Calu3 (cell line): ENCODE measurements around the gene PLPP2. TPM values are rescaled to one million over a fixed set of nuclear protein-coding genes. Genes with fewer than 3 reads are reported as not detected.
"Not testable (repeated sequence)": the region's sequence is repeated elsewhere in the genome, so short reads cannot be mapped to it uniquely, and the experiment has no call there.

Experiments
- BruUV-seq: library from RNA; stranded (reverse); fragments of 400-500 nt; replicated peaks from 2 replicates; lab custom pipeline; 2021; lab: Mats Ljungman, UMichigan
- CTCF ChIA-PET: fragments of 300-600 bp; sonication (Branson Sonifier 250); formaldehyde crosslinking; loops from one replicate; lab custom pipeline; 2022; ENCODE audit warnings: antibody characterized with exemption; lab: Charles Lee
- DNase-seq: peaks from one replicate; pipeline ENCODE4 v3.0.0; 2022
- H3K27ac Mint-ChIP-seq: one replicate; pipeline ENCODE4 v1.8.0; 2022; ENCODE audit warnings: mixed read lengths; ENCODE audit not compliant: unreplicated experiment
- H3K27me3 Mint-ChIP-seq: one replicate; pipeline ENCODE4 v1.8.0; 2022; ENCODE audit warnings: mixed read lengths; ENCODE audit not compliant: unreplicated experiment
- H3K36me3 Mint-ChIP-seq: one replicate; pipeline ENCODE4 v1.8.0; 2022; ENCODE audit warnings: mild to moderate bottlenecking, moderate library complexity, mixed read lengths; ENCODE audit not compliant: insufficient read depth, unreplicated experiment
- H3K4me1 Mint-ChIP-seq: one replicate; pipeline ENCODE4 v1.8.0; 2022; ENCODE audit warnings: mild to moderate bottlenecking, low read depth, mixed read lengths; ENCODE audit not compliant: unreplicated experiment
- H3K4me3 Mint-ChIP-seq: one replicate; pipeline ENCODE4 v1.8.0; 2022; ENCODE audit warnings: mild to moderate bottlenecking, low read depth, moderate library complexity, mixed read lengths; ENCODE audit not compliant: unreplicated experiment
- H3K9me3 Mint-ChIP-seq: one replicate; pipeline ENCODE4 v1.8.0; 2022; ENCODE audit warnings: low read depth, mixed read lengths; ENCODE audit not compliant: unreplicated experiment
- intact Hi-C: fragments of 100-400 bp; cut with micrococcal nuclease; formaldehyde crosslinking; loops from one replicate; pipeline ENCODE4 v1.10.0; 2022; ENCODE audit not compliant: unreplicated experiment
- total RNA-seq: library from RNA; stranded (reverse); gene quantifications from 2 replicates; pipeline ENCODE4 v1.2.3, GENCODE V29; 2022
- TF ChIP-seq, protein P1 (sequence below): fragments of 200-600 bp; IDR thresholded peaks from one replicate; pipeline ENCODE4 v1.8.0; 2022; ENCODE audit warnings: antibody characterized with exemption; ENCODE audit not compliant: unreplicated experiment

PLPP2 gene
- total RNA-seq, 1 experiment from 2014 or later = 126 TPM

DNA sequence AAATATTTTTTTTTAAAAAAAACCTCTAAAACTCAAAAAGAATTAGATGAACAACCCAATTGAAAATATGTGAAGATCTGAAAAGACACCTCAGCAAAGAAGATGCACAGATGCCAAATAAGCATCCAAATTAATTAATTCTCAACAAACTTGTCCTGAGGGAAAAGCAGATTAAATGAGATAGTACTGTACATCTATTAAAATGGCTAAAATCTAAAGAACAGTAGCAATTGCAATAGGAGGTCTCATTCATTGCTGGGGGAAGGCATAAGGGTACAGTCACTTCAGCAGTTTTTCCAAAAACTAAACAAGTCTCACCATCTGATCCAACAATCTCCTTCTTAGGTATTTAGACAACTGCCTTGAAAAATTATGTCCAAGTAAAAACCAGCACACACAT is 22.0 kb downstream of the PLPP2 start:
- Mint-ChIP-seq H3K36me3 (peaks cover 8% of the 10 kb centered on the region), H3K27ac (no peak overlapping the region), H3K4me3 (no peak overlapping the region), H3K9me3 (no peaks in the 10 kb centered on the region), H3K27me3 (no peaks in the 10 kb centered on the region), H3K4me1 (no peaks in the 10 kb centered on the region)
- TF ChIP-seq, protein P1, sequence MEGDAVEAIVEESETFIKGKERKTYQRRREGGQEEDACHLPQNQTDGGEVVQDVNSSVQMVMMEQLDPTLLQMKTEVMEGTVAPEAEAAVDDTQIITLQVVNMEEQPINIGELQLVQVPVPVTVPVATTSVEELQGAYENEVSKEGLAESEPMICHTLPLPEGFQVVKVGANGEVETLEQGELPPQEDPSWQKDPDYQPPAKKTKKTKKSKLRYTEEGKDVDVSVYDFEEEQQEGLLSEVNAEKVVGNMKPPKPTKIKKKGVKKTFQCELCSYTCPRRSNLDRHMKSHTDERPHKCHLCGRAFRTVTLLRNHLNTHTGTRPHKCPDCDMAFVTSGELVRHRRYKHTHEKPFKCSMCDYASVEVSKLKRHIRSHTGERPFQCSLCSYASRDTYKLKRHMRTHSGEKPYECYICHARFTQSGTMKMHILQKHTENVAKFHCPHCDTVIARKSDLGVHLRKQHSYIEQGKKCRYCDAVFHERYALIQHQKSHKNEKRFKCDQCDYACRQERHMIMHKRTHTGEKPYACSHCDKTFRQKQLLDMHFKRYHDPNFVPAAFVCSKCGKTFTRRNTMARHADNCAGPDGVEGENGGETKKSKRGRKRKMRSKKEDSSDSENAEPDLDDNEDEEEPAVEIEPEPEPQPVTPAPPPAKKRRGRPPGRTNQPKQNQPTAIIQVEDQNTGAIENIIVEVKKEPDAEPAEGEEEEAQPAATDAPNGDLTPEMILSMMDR = no peak
- no TSS peak for BruUV-seq
- intact Hi-C loops = no loop called here
- no peak for DNase-seq
- CTCF ChIA-PET = no interaction called here

DNA sequence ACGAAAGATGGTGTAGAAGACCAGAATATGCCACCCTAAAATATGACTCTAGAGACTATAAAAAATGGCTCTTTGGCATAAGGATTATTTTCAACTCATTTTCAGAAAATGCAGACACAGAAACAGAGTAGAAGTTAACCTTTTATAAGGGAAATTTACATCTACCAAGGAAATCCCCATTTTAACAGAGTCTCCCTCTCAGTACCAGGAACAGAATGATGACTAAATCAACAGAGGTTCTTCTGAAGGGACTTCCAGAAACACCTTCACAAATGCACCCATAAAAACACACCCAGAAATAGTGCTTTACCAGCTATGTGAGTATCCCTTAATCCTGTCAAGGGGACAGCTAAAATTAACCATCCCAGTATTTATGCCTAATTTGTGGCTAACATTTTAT is 29.1 kb downstream of the PLPP2 start:
- BruUV-seq = no TSS peak
- no peak for DNase-seq
- Mint-ChIP-seq H3K27me3 (no peaks in the 10 kb centered on the region), H3K36me3 (peaks cover 4% of the 10 kb centered on the region), H3K4me1 (no peaks in the 10 kb centered on the region), H3K9me3 (no peaks in the 10 kb centered on the region), H3K4me3 (no peak overlapping the region), H3K27ac (no peak overlapping the region)
- TF ChIP-seq, protein P1 = no peak
- CTCF ChIA-PET = no interaction called here
- intact Hi-C loops = no loop called here

DNA sequence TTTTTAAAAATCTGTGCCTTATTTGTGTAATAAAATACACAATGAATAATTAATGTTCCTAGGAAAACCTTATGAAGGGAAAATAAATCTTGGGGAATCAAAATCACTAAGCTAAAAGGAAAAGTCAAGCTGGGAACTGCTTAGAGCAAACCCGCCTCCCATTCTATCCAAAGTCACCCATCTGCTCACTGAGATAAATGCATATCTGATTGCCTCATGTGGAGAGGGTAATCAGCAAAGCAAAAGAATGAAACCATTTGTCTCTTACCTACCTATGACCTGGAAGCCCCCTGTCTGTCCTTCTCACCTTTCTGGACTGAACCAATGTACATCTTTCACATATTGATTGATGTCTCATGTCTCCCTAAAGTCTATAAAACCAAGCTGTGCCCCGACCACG is 34.4 kb downstream of the PLPP2 start:
- H3K27ac Mint-ChIP-seq, H3K9me3 Mint-ChIP-seq, intact Hi-C loops, CTCF ChIA-PET, H3K36me3 Mint-ChIP-seq, H3K27me3 Mint-ChIP-seq, H3K4me3 Mint-ChIP-seq, H3K4me1 Mint-ChIP-seq, DNase-seq, BruUV-seq: not testable (repeated sequence)

DNA sequence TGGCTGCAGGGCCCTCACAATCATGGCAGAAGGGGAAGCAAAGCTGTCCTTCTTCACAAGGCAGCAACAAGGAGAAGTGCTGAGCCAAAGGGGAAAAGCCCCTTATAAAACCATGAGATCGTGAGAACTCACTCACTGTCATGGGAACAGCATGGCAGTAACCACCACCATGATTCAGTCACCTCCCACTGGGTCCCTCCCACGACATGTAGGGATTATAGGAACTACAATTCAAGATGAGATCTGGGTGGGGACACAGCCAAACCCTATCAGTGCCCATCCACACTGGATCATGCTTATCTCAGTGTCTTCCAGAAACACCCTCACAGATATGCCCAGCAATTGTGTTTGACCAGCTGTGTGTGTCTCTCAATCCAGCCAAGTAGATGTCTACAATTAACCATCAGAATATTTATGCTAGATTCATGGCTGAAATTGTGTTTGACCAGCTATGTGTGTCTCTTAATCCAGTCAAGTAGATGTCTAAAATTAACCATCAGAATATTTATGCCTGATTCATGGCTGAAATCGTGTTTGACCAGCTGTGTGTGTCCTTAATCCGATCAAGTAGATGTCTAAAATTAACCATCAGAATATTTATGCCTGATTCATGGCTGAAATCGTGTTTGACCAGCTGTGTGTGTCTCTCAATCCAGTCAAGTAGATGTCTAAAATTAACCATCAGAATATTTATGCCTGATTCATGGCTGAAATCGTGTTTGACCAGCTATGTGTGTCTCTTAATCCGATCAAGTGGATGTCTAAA is 38.6 kb downstream of the PLPP2 start:
- H3K9me3 Mint-ChIP-seq, CTCF ChIA-PET, DNase-seq, intact Hi-C loops, H3K27ac Mint-ChIP-seq, H3K27me3 Mint-ChIP-seq, H3K4me1 Mint-ChIP-seq, H3K36me3 Mint-ChIP-seq, H3K4me3 Mint-ChIP-seq, BruUV-seq: not testable (repeated sequence)

DNA sequence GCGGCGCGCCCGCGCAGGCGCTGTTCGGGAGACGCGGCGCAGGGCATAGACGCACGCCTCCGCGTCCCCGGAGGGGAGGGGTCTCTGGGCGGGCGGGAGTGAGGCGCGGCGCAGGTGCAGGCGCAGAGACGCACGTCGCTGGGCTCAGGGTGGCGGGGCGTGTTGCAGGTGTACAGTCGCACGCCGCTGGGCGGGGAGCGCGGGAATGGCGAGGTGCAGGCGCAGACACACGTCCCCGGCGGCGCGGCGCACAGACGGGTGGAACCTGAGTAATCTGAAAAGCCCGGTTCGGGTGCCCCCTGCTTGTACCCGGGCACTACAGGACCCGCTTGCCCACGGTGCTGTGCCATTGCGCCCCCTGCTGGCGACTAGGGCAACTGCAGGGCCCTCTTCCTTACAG is 44.7 kb downstream of the PLPP2 start:
- peaks cover 7% of the 10 kb centered on the region for H3K4me1 Mint-ChIP-seq
- no peaks in the 10 kb centered on the region for H3K9me3 Mint-ChIP-seq
- DNase-seq = no peak
- TF ChIP-seq, protein P1 = no peak
- intact Hi-C loops = no loop called here
- H3K27ac Mint-ChIP-seq = no peak overlapping the region
- CTCF ChIA-PET = no interaction called here
- no peak overlapping the region for H3K4me3 Mint-ChIP-seq
- no peaks in the 10 kb centered on the region for H3K27me3 Mint-ChIP-seq
- no TSS peak for BruUV-seq
- H3K36me3 Mint-ChIP-seq = no peaks in the 10 kb centered on the region

DNA sequence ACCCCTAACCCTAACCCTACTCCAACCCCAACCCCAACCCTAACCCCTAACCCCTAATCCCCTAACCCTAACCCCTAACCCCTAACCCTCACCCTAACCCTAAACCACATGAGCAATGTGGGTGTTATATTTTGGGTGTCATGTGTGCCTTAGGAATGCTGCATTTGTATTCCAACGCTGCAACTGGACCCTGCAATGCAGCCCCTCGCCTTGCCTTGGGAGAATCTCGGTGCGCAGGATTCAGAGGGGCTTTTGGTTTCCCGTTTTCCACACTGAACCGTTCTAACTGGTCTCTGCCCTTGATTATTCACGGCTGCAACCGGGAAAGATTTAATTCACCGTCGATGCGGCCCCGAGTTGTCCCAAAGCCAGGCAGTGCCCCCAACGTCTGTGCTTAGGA is 45.3 kb downstream of the PLPP2 start:
- CTCF ChIA-PET, BruUV-seq, DNase-seq, H3K9me3 Mint-ChIP-seq, H3K4me3 Mint-ChIP-seq, H3K36me3 Mint-ChIP-seq, H3K27me3 Mint-ChIP-seq, H3K4me1 Mint-ChIP-seq, intact Hi-C loops, H3K27ac Mint-ChIP-seq: not testable (repeated sequence)
